ENCODE results near the gene ZC3H12D.

DNA sequence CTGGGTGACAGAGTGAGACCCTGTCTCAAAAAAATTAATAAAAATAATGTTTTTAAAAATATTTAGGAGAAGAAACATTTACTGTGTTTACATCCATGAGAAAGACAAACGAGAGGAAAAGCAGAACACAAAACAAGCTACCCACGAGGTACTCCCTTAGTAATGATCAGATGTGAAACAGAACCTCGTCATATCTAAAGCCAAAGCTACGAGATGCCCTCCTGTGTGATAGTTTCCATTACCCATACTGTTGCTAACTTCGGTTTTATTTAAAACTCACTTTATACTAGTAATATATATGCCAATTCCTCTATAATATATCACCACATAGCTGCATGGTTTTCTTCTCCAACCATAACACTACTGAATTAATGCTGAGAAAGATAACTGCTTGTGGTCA lies 63.7 kb downstream of the ZC3H12D start:
- TF ChIP-seq POLR2A (IDR thresholded peaks at IDR 0.05): no peak
- no peak for TF ChIP-seq POLR2AphosphoS5 (IDR thresholded peaks at IDR 0.05)
- TF ChIP-seq, protein P1, sequence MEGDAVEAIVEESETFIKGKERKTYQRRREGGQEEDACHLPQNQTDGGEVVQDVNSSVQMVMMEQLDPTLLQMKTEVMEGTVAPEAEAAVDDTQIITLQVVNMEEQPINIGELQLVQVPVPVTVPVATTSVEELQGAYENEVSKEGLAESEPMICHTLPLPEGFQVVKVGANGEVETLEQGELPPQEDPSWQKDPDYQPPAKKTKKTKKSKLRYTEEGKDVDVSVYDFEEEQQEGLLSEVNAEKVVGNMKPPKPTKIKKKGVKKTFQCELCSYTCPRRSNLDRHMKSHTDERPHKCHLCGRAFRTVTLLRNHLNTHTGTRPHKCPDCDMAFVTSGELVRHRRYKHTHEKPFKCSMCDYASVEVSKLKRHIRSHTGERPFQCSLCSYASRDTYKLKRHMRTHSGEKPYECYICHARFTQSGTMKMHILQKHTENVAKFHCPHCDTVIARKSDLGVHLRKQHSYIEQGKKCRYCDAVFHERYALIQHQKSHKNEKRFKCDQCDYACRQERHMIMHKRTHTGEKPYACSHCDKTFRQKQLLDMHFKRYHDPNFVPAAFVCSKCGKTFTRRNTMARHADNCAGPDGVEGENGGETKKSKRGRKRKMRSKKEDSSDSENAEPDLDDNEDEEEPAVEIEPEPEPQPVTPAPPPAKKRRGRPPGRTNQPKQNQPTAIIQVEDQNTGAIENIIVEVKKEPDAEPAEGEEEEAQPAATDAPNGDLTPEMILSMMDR (IDR thresholded peaks at IDR 0.05): no peak
- no peak for TF ChIP-seq EP300 (IDR thresholded peaks at IDR 0.05)

All from upper lobe of left lung (tissue), 4 donors.